B cell (primary cell): ENCODE measurements around the gene REPS2.

Source experiments
- CTCF ChIP-seq: fragments of 200-600 bp; IDR thresholded peaks from one replicate; pipeline ENCODE4 v1.8.0; 2022; ENCODE audit warnings: antibody characterized with exemption, mild to moderate bottlenecking
- EZH2 ChIP-seq: IDR thresholded peaks from 2 replicates; pipeline ENCODE4 v1.6.1; 2012; ENCODE audit warnings: borderline replicate concordance, low read depth, mild to moderate bottlenecking, moderate library complexity, low read length; ENCODE audit not compliant: insufficient read depth, poor library complexity, severe bottlenecking

- TF ChIP-seq CTCF (no peak), EZH2 (no peak)
Measured at GRCh38 chrX:16997313-16997712, 50.9 kb downstream of the REPS2 start.
